Tibial nerve (tissue), 4 donors: Measurements from ENCODE around the gene ZNF26. TPM values are rescaled to one million over a fixed set of nuclear protein-coding genes. Genes with fewer than 3 reads are reported as not detected.

Source experiments
- DNase-seq, 2 donors: peaks; one replicate each; pipeline ENCODE4 v3.0.0-alpha.2; 2019; ENCODE audit warnings: low spot score in 2 of 2
- H3K27ac ChIP-seq, 4 donors: fragments of 200-600 bp; sonication (generic) in 3 of 4; one replicate each; pipeline ENCODE4 v1.5.1; 2017 to 2019; ENCODE audit warnings: mild to moderate bottlenecking in 1 of 4
- H3K27me3 ChIP-seq, 2 donors: fragments of 200-600 bp; sonication (generic) in 1 of 2; one replicate each; pipeline versions ENCODE4 v1.5.1 to v1.6.0; 2017 to 2019
- H3K36me3 ChIP-seq, 3 donors: fragments of 200-600 bp; sonication (generic); one replicate each; pipeline ENCODE4 v1.5.1; 2018 to 2019
- H3K4me1 ChIP-seq, 4 donors: fragments of 200-600 bp; sonication (generic) in 3 of 4; one replicate each; pipeline ENCODE4 v1.5.1; 2017 to 2019
- H3K4me3 ChIP-seq, 4 donors: fragments of 200-600 bp; sonication (generic) in 3 of 4; one replicate each; pipeline ENCODE4 v1.5.1; 2017 to 2019; ENCODE audit warnings: mild to moderate bottlenecking in 1 of 4, moderate library complexity in 1 of 4
- H3K9me3 ChIP-seq, 4 donors: fragments of 200-600 bp; sonication (generic) in 3 of 4; one replicate each; pipeline ENCODE4 v1.5.1; 2017 to 2019
- CTCF ChIP-seq, 5 experiments: fragments of 200-600 bp in 3 of 5; fragments of 450-650 bp in 2 of 5; sonication (generic) in 3 of 5; IDR thresholded peaks; one replicate each; pipeline ENCODE4 v1.5.1; 2016 to 2019; ENCODE audit warnings: antibody characterized with exemption in 5 of 5, mild to moderate bottlenecking in 3 of 5, moderate library complexity in 2 of 5
- EP300 ChIP-seq, 2 donors: sonication (generic); formaldehyde crosslinking; IDR thresholded peaks; one replicate each; pipeline ENCODE4 v1.6.1; 2017; ENCODE audit warnings: antibody characterized with exemption in 2 of 2, mild to moderate bottlenecking in 1 of 2
- POLR2A ChIP-seq, 2 donors: fragments of 450-650 bp; IDR thresholded peaks; one replicate each; pipeline ENCODE4 v1.6.1; 2017; ENCODE audit warnings: antibody characterized with exemption in 2 of 2, mild to moderate bottlenecking in 2 of 2, moderate library complexity in 2 of 2
- WGBS, 2 donors: methylation state at CpG; one replicate each; pipeline ENCODE4 v1.1.5; 2018; 5-methylcytosine and 5-hydroxymethylcytosine counted together
- total RNA-seq, 4 donors: library from RNA; depleted of rRNA; stranded (reverse); fragments of >200 nt; gene quantifications; one replicate each; pipeline ENCODE4 v1.1.0, GENCODE V29; 2016

Gene ZNF26
- total RNA-seq, 4 donors from 2014 or later = 15.5 to 30.8 (median 21.2) TPM

GRCh38 chr12:133010657-133011297 lies 24.6 kb downstream of the ZNF26 start:
- Histone ChIP-seq H3K4me3 (no peak overlapping the region), H3K27ac (no peak overlapping the region), H3K9me3 (peaks cover 10 to 100% (median 54%) of the 10 kb centered on the region in 4 donors), H3K4me1 (no peaks in the 10 kb centered on the region), H3K36me3 (peaks cover 8 to 100% (median 62%) of the 10 kb centered on the region in 3 donors), H3K27me3 (no peaks in the 10 kb centered on the region)
- WGBS, 2 donors = 96 to 99% methylated on average over 6 of the region's 6 CpGs
- no peak for DNase-seq
- TF ChIP-seq EP300 (IDR thresholded peaks at IDR 0.05) (no peak), CTCF (IDR thresholded peaks at IDR 0.05) (no peak), POLR2A (IDR thresholded peaks at IDR 0.05) (no peak)

GRCh38 chr12:133023566-133023965 lies 37.4 kb downstream of the ZNF26 start:
- H3K27ac ChIP-seq = no peak overlapping the region

GRCh38 chr12:133026996-133027395 lies 40.8 kb downstream of the ZNF26 start:
- H3K36me3 ChIP-seq = peaks cover 0 to 30% (median 0%) of the 10 kb centered on the region in 3 donors
- no peaks in the 10 kb centered on the region for H3K27me3 ChIP-seq
- H3K4me1 ChIP-seq = no peaks in the 10 kb centered on the region
- H3K4me3 ChIP-seq = no peak overlapping the region
- H3K27ac ChIP-seq = no peak overlapping the region
- TF ChIP-seq EP300 (IDR thresholded peaks at IDR 0.05) = no peak
- no peak for TF ChIP-seq CTCF (IDR thresholded peaks at IDR 0.05)
- TF ChIP-seq POLR2A (IDR thresholded peaks at IDR 0.05) = no peak
- DNase-seq = no peak
- H3K9me3 ChIP-seq = peaks cover 0 to 98% (median 30%) of the 10 kb centered on the region in 4 donors
- WGBS, 2 donors = 90 to 93% methylated on average over 7 of the region's 7 CpGs

More at GRCh38 chr12:133023566-133023965, 37.4 kb downstream of the ZNF26 start:
- Histone ChIP-seq H3K9me3 (peaks cover 0 to 100% (median 37%) of the 10 kb centered on the region in 4 donors), H3K27me3 (no peaks in the 10 kb centered on the region), H3K4me3 (no peak overlapping the region), H3K4me1 (no peaks in the 10 kb centered on the region), H3K36me3 (peaks cover 0 to 54% (median 0%) of the 10 kb centered on the region in 3 donors)
- 90 to 96% methylated on average over 2 of the region's 2 CpGs for WGBS, 2 donors
- TF ChIP-seq POLR2A (IDR thresholded peaks at IDR 0.05) = no peak
- TF ChIP-seq EP300 (IDR thresholded peaks at IDR 0.05) = no peak
- TF ChIP-seq CTCF (IDR thresholded peaks at IDR 0.05) = no peak
- DNase-seq = no peak

GRCh38 chr12:133037207-133038005 lies 51.2 kb downstream of the ZNF26 start, which contains the start of gene ZNF84:
ZNF84 (plus strand) TSS chr12:133037509; CDS start chr12:133041468, 3,959 bp downstream.
- WGBS, 2 donors = 0 to 1% methylated on average over 34 to 58 of the region's 103 CpGs
- peak within 1 kb of the TSS; percentile 68 to 95 (median 76) for H3K4me3 ChIP-seq
- H3K36me3 ChIP-seq = peaks cover 0 to 36% (median 11%) of the 10 kb centered on the region in 3 donors
- H3K9me3 ChIP-seq = peaks cover 0 to 79% (median 25%) of the 10 kb centered on the region in 4 donors
- DNase-seq = peak; percentile 88 to 89
- peaks cover 0 to 10% (median 3%) of the 10 kb centered on the region in 4 donors for H3K4me1 ChIP-seq
- TF ChIP-seq POLR2A (IDR thresholded peaks at IDR 0.05) (peak; percentile 35 to 71), CTCF (IDR thresholded peaks at IDR 0.05) (peak in 2 of 5 experiments; percentile 13 to 30), EP300 (IDR thresholded peaks at IDR 0.05) (peak; percentile 77 to 85)
- peak within 1 kb of the TSS; percentile 87 to 99 (median 94) for H3K27ac ChIP-seq
- no peaks in the 10 kb centered on the region for H3K27me3 ChIP-seq
